ENCODE results near the gene OSBPL1A. TPM values are rescaled to one million over a fixed set of nuclear protein-coding genes. Genes with fewer than 3 reads are reported as not detected.

OSBPL1A gene
- total RNA-seq, 2 donors from 2014 or later: 29.7 to 36.9 TPM

GRCh38 chr18:24266131-24266530 is 131.5 kb downstream of the OSBPL1A start:
- 86% methylated on average over 1 of the region's 1 CpG; no CpG with 5 or more reads in 1 of the 2 experiments for WGBS, 2 experiments (ENCODE audit: insufficient coverage in 1 of 2, insufficient read length in 1 of 2)
- H3K27ac Mint-ChIP-seq: no peak overlapping the region
- no peak for TF ChIP-seq CTCF (conservative IDR thresholded peaks at IDR 0.05)

GRCh38 chr18:24265502-24266064 is 132.0 kb downstream of the OSBPL1A start:
- Histone ChIP-seq H3K9me3 (ENCODE audit: control insufficient read depth, low read length) (no peaks in the 10 kb centered on the region), H3K27me3 (ENCODE audit: control insufficient read depth, insufficient read depth, low read length, poor library complexity, severe bottlenecking) (no peaks in the 10 kb centered on the region), H3K27ac (ENCODE audit: low read depth, low read length) (no peak overlapping the region), H3K4me3 (ENCODE audit: low read length) (no peak overlapping the region), H3K36me3 (ENCODE audit: control insufficient read depth, insufficient read depth, low read length) (no peaks in the 10 kb centered on the region), H3K4me1 (ENCODE audit: control insufficient read depth, insufficient read depth, low read length) (peaks cover 5% of the 10 kb centered on the region), H3K9ac (ENCODE audit: extremely low read depth, low read length, poor library complexity, severe bottlenecking) (no peak overlapping the region)
- no peaks in the 10 kb centered on the region for H3K27me3 Mint-ChIP-seq (ENCODE audit: insufficient read depth)
- peaks cover 20% of the 10 kb centered on the region for H3K4me1 Mint-ChIP-seq
- 83 to 86% methylated on average over 4 of the region's 4 CpGs for WGBS, 2 experiments (ENCODE audit: insufficient coverage in 1 of 2, insufficient read length in 1 of 2)
- H3K4me3 Mint-ChIP-seq: no peak overlapping the region
- H3K27ac Mint-ChIP-seq: no peak overlapping the region
- no peaks in the 10 kb centered on the region for H3K9me3 Mint-ChIP-seq
- H3K36me3 Mint-ChIP-seq (ENCODE audit: low read depth): no peaks in the 10 kb centered on the region
- DNase-seq: no peak
- TF ChIP-seq CTCF (conservative IDR thresholded peaks at IDR 0.05): no peak

More at GRCh38 chr18:24266131-24266530, 131.5 kb downstream of the OSBPL1A start:
- Mint-ChIP-seq H3K36me3 (ENCODE audit: low read depth) (no peaks in the 10 kb centered on the region), H3K27me3 (ENCODE audit: insufficient read depth) (no peaks in the 10 kb centered on the region), H3K4me1 (peaks cover 25% of the 10 kb centered on the region), H3K9me3 (no peaks in the 10 kb centered on the region), H3K4me3 (no peak overlapping the region)
- H3K4me1 ChIP-seq (ENCODE audit: control insufficient read depth, insufficient read depth, low read length): peaks cover 5% of the 10 kb centered on the region
- no peak overlapping the region for H3K9ac ChIP-seq (ENCODE audit: extremely low read depth, low read length, poor library complexity, severe bottlenecking)
- H3K27ac ChIP-seq (ENCODE audit: low read depth, low read length): no peak overlapping the region
- no peaks in the 10 kb centered on the region for H3K9me3 ChIP-seq (ENCODE audit: control insufficient read depth, low read length)
- H3K4me3 ChIP-seq (ENCODE audit: low read length): no peak overlapping the region
- no peaks in the 10 kb centered on the region for H3K27me3 ChIP-seq (ENCODE audit: control insufficient read depth, insufficient read depth, low read length, poor library complexity, severe bottlenecking)
- no peak for DNase-seq
- H3K36me3 ChIP-seq (ENCODE audit: control insufficient read depth, insufficient read depth, low read length): no peaks in the 10 kb centered on the region

- no peak for DNase-seq
- H3K4me3 ChIP-seq (ENCODE audit: low read length): no peak overlapping the region
- no peaks in the 10 kb centered on the region for H3K27me3 Mint-ChIP-seq (ENCODE audit: insufficient read depth)
- H3K36me3 ChIP-seq (ENCODE audit: control insufficient read depth, insufficient read depth, low read length): no peaks in the 10 kb centered on the region
- no peak overlapping the region for H3K27ac Mint-ChIP-seq
- TF ChIP-seq CTCF (conservative IDR thresholded peaks at IDR 0.05): no peak
- H3K36me3 Mint-ChIP-seq (ENCODE audit: low read depth): no peaks in the 10 kb centered on the region
- no peaks in the 10 kb centered on the region for H3K9me3 Mint-ChIP-seq
- no peak overlapping the region for H3K4me3 Mint-ChIP-seq
- no peak overlapping the region for H3K9ac ChIP-seq (ENCODE audit: extremely low read depth, low read length, poor library complexity, severe bottlenecking)
- H3K27me3 ChIP-seq (ENCODE audit: control insufficient read depth, insufficient read depth, low read length, poor library complexity, severe bottlenecking): no peaks in the 10 kb centered on the region
- H3K4me1 Mint-ChIP-seq: peaks cover 7% of the 10 kb centered on the region
- WGBS, 2 experiments (ENCODE audit: insufficient coverage in 1 of 2, insufficient read length in 1 of 2): 90 to 100% methylated on average over 1 to 2 of the region's 2 CpGs
- H3K4me1 ChIP-seq (ENCODE audit: control insufficient read depth, insufficient read depth, low read length): no peaks in the 10 kb centered on the region
- no peak overlapping the region for H3K27ac ChIP-seq (ENCODE audit: low read depth, low read length)
- no peaks in the 10 kb centered on the region for H3K9me3 ChIP-seq (ENCODE audit: control insufficient read depth, low read length)
Observed at GRCh38 chr18:24263050-24263449, 134.6 kb downstream of the OSBPL1A start.
